ENCODE data around the gene DDX23.
A peak's percentile ranks its signal among the peaks of the same experiment; 100 is the strongest.

DDX23 gene

GRCh38 chr12:48822139-48822538 is 29.8 kb downstream of the DDX23 start:
- no peak for DNase-seq

GRCh38 chr12:48819986-48820725 is 31.8 kb downstream of the DDX23 start:
- peak; percentile 18 for DNase-seq

GRCh38 chr12:48818831-48819590 is 33.0 kb downstream of the DDX23 start:
- no peak for DNase-seq

- DNase-seq: peak; percentile 26
Observed at GRCh38 chr12:48817873-48818830, 33.8 kb downstream of the DDX23 start, which contains the start of gene CACNB3. Gene CACNB3, plus strand, starts transcription at chr12:48818496. Its CDS starts 434 bp downstream, at chr12:48818930.

- DNase-seq: no peak
Observed at GRCh38 chr12:48816143-48816854, 35.7 kb downstream of the DDX23 start.

- peak; percentile 69 for DNase-seq
Observed at GRCh38 chr12:48815126-48816110, 36.5 kb downstream of the DDX23 start.

- DNase-seq: peak; percentile 81
Observed at GRCh38 chr12:48814262-48815125, 37.5 kb downstream of the DDX23 start.

- no peak for DNase-seq
Observed at GRCh38 chr12:48813465-48814261, 38.3 kb downstream of the DDX23 start.

GRCh38 chr12:48812389-48812788 is 39.6 kb downstream of the DDX23 start:
- no peak for DNase-seq

GRCh38 chr12:48811437-48812090 is 40.4 kb downstream of the DDX23 start:
- DNase-seq: no peak

GRCh38 chr12:48810903-48811431 is 41.0 kb downstream of the DDX23 start:
- DNase-seq: peak; percentile 8

- peak; percentile 35 for DNase-seq
Observed at GRCh38 chr12:48807981-48808380, 44.0 kb downstream of the DDX23 start.

GRCh38 chr12:48803675-48804074 is 48.3 kb downstream of the DDX23 start:
- peak; percentile 43 for DNase-seq

- no peak for DNase-seq
Observed at GRCh38 chr12:48800971-48801370, 51.0 kb downstream of the DDX23 start.

- DNase-seq: no peak
Observed at GRCh38 chr12:48800457-48800856, 51.5 kb downstream of the DDX23 start.

- peak; percentile 20 for DNase-seq
Observed at GRCh38 chr12:48796976-48797375, 55.0 kb downstream of the DDX23 start.

- DNase-seq: peak; percentile 46
Observed at GRCh38 chr12:48795550-48796455, 56.2 kb downstream of the DDX23 start.
